ENCODE results near the gene ZNF598. TPM values are rescaled to one million over a fixed set of nuclear protein-coding genes. Genes with fewer than 3 reads are reported as not detected.

Gene ZNF598
- total RNA-seq, 1 experiment from 2014 or later = 70.9 TPM

DNA sequence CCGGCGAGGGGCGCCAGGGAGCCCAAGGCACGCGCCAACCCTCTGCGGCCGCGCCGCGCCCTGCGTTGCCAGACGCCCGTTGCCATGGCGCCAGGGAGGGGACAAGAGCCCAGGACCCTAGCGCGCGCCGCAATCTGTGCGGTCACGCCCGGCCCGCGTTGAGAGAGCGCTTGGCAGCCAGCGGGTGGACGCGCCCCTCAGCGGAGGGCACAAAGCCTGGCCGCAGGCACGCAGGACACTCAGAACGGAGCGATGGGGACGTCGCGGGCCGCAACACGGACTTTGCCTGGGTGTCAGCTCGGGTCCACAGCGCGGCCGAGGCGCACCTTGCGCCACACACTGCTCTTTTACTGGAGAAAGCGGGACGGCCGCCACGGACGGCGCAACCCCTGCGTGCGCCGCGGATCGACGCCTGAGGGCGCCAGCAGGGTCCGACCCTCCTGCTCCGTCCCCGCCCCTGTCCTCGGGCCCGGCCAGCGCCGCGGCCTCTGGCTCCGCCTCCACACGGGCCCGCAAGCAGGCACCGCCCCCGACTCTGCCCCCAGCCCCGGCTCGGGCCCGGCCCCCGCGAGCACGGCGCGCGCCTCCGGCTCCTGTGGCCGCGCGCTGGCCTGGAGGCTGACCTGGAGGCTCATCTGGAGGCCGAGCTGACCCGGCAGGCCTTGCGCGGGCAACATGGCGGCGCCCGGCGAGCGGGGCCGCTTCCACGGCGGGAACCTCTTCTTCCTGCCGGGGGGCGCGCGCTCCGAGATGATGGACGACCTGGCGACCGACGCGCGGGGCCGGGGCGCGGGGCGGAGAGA is 25.9 kb downstream of the ZNF598 start, which contains the start of gene GFER:
GFER (plus strand) TSS at position 650 of the 803 bp plus-strand sequence; CDS start at position 676, 26 bp downstream.
- H3K56ac ChIP-seq (ENCODE audit: insufficient read length, low read depth, low read length) = no peak within 1 kb of the TSS
- peak within 1 kb of the TSS; percentile 81 for H3K4me2 ChIP-seq (ENCODE audit: insufficient read depth, insufficient read length, low read length)

More for the DNA sequence above, 25.9 kb downstream of the ZNF598 start, which contains the start of gene GFER:
- Histone ChIP-seq H3K23ac (ENCODE audit: insufficient read length, low read depth, low read length) (no peak within 1 kb of the TSS), H3K79me2 (ENCODE audit: insufficient read depth, low read length) (no peaks in the 10 kb centered on the region; the same call in 1 of the 2 replicates), H3K4me1 (ENCODE audit: insufficient read depth, low read length) (no peaks in the 10 kb centered on the region; the same call in 1 of the 2 replicates), H2BK20ac (ENCODE audit: low read depth, low read length, poor library complexity, severe bottlenecking) (no peak within 1 kb of the TSS), H3K14ac (ENCODE audit: insufficient read depth, low read length) (peak within 1 kb of the TSS; percentile 52; the same call in 1 of the 2 replicates), H3K79me1 (ENCODE audit: insufficient read depth, low read depth, low read length, poor library complexity, severe bottlenecking) (no peaks in the 10 kb centered on the region), H4K5ac (ENCODE audit: insufficient read length, low read depth, low read length) (no peak within 1 kb of the TSS), H3T11ph (ENCODE audit: low read length) (no peak within 1 kb of the TSS), H3K9me3 (ENCODE audit: control insufficient read depth, low read depth, low read length) (no peaks in the 10 kb centered on the region), H2AFZ (ENCODE audit: low read length) (no peak within 1 kb of the TSS), H3K27me3 (ENCODE audit: insufficient read depth, low read length) (peaks cover 25% of the 10 kb centered on the region), H2BK12ac (ENCODE audit: insufficient read length, low read depth, low read length) (no peak within 1 kb of the TSS), H3K27ac (ENCODE audit: insufficient read length, low read depth, low read length) (no peak within 1 kb of the TSS), H2AK5ac (ENCODE audit: insufficient read length, low read length) (no peak within 1 kb of the TSS), H4K8ac (replicated peaks; ENCODE audit: insufficient read length, low read depth, low read length) (no peak within 1 kb of the TSS), H3K9ac (ENCODE audit: extremely low read depth, insufficient read length, low read length) (peak within 1 kb of the TSS; percentile 52), H3K4ac (ENCODE audit: low read depth, low read length) (no peak within 1 kb of the TSS), H2BK15ac (ENCODE audit: low read depth, low read length) (no peak within 1 kb of the TSS), H2BK5ac (ENCODE audit: insufficient read length, low read length) (no peak within 1 kb of the TSS), H3K23me2 (ENCODE audit: insufficient read length, low read depth, low read length, poor library complexity, severe bottlenecking) (peaks cover 24% of the 10 kb centered on the region), H4K20me1 (ENCODE audit: control insufficient read depth, insufficient read depth, insufficient read length) (peaks cover 2% of the 10 kb centered on the region), H3K18ac (ENCODE audit: insufficient read length, low read depth, low read length) (peak within 1 kb of the TSS; percentile 38), H2BK120ac (ENCODE audit: low read depth, low read length, poor library complexity, severe bottlenecking) (no peak within 1 kb of the TSS), H4K91ac (ENCODE audit: insufficient read length, low read depth, low read length) (no peak within 1 kb of the TSS)
- H3K4me3 Mint-ChIP-seq = peak within 1 kb of the TSS; percentile 85 to 88
- H3K4me1 Mint-ChIP-seq = peaks cover 22 to 30% of the 10 kb centered on the region in 2 experiments
- peaks cover 52% of the 10 kb centered on the region for H3K27me3 Mint-ChIP-seq (ENCODE audit: low read depth)
- WGBS (ENCODE audit: extremely low coverage, insufficient read length, low lambda C conversion rate) = no CpG with 5 or more reads among the region's 109 CpGs
- H3K27ac Mint-ChIP-seq = peak within 1 kb of the TSS; percentile 26 to 92 (median 50); a peak in 4 of 7 replicates
- H3K36me3 Mint-ChIP-seq (ENCODE audit: insufficient read depth in 1 of 3, low read depth in 3 of 3) = peaks cover 0 to 20% (median 18%) of the 10 kb centered on the region in 3 experiments
- H3K9me3 Mint-ChIP-seq = no peaks in the 10 kb centered on the region; a peak in 1 of 5 replicates
- peak; percentile 95 for DNase-seq
- peak; percentile 55 for TF ChIP-seq CTCF (conservative IDR thresholded peaks at IDR 0.05)
